Erythroblast (primary cell): ENCODE results near the gene RNF123.

ENCODE experiments used
- DNase-seq, 2 experiments: peaks; one replicate each; lab custom pipeline; 2025; lab: John Stamatoyannopoulos, UW
- GATA1 ChIP-seq: IDR thresholded peaks from 2 replicates; pipeline ENCODE4 v1.6.1; 2011; ENCODE audit warnings: low read depth, mild to moderate bottlenecking, control low read depth, low read length, moderate library complexity
- POLR2A ChIP-seq: IDR thresholded peaks from 2 replicates; pipeline ENCODE4 v1.6.1; 2011; ENCODE audit warnings: mild to moderate bottlenecking, low read length

The RNF123 gene

GRCh38 chr3:49654176-49654825 is 35.1 kb upstream of the RNF123 start:
- DNase-seq, result no peak
- TF ChIP-seq POLR2A, result no peak
- no peak for TF ChIP-seq GATA1

- TF ChIP-seq POLR2A, result no peak
- no peak for TF ChIP-seq GATA1
- no peak for DNase-seq
Observed at GRCh38 chr3:49654955-49655556, 34.3 kb upstream of the RNF123 start.

- TF ChIP-seq POLR2A (no peak), GATA1 (no peak)
- no peak for DNase-seq
Observed at GRCh38 chr3:49655731-49656285, 33.5 kb upstream of the RNF123 start.

GRCh38 chr3:49656541-49657112 is 32.7 kb upstream of the RNF123 start:
- TF ChIP-seq POLR2A (no peak), GATA1 (no peak)
- no peak for DNase-seq

GRCh38 chr3:49657208-49657915 is 32.0 kb upstream of the RNF123 start:
- TF ChIP-seq POLR2A, result no peak
- no peak for TF ChIP-seq GATA1
- no peak for DNase-seq

GRCh38 chr3:49658711-49659110 is 30.6 kb upstream of the RNF123 start:
- TF ChIP-seq GATA1, result no peak
- no peak for TF ChIP-seq POLR2A
- no peak for DNase-seq

- no peak for DNase-seq
- no peak for TF ChIP-seq POLR2A
- no peak for TF ChIP-seq GATA1
Observed at GRCh38 chr3:49659756-49660155, 29.6 kb upstream of the RNF123 start.

GRCh38 chr3:49661281-49661680 is 28.1 kb upstream of the RNF123 start:
- TF ChIP-seq GATA1, result no peak
- no peak for TF ChIP-seq POLR2A
- no peak for DNase-seq

GRCh38 chr3:49662021-49662420 is 27.3 kb upstream of the RNF123 start:
- TF ChIP-seq GATA1 (no peak), POLR2A (no peak)
- DNase-seq, result no peak

GRCh38 chr3:49662720-49663413 is 26.5 kb upstream of the RNF123 start:
- no peak for DNase-seq

GRCh38 chr3:49663831-49664230 is 25.5 kb upstream of the RNF123 start:
- peak; percentile 25 for TF ChIP-seq POLR2A
- no peak for TF ChIP-seq GATA1
- DNase-seq, result no peak

More at GRCh38 chr3:49662720-49663413, 26.5 kb upstream of the RNF123 start:
- TF ChIP-seq POLR2A, result no peak
- TF ChIP-seq GATA1, result no peak

- no peak for DNase-seq
- peak; percentile 4 for TF ChIP-seq POLR2A
- no peak for TF ChIP-seq GATA1
Observed at GRCh38 chr3:49664300-49664699, 25.1 kb upstream of the RNF123 start.
